NCI-H1105 treated with DMSO at 0.1 percent for 48 hours (cell line): ENCODE data around the gene ATF6B.
A peak's percentile ranks its signal among the peaks of the same experiment; 100 is the strongest.
"Not testable (repeated sequence)": the region's sequence is repeated elsewhere in the genome, so short reads cannot be mapped to it uniquely, and the experiment has no call there.

Experiments
- DNase-seq: peaks from one replicate; lab custom pipeline; 2025; lab: John Stamatoyannopoulos, UW

ATF6B gene

GRCh38 chr6:32107406-32107805 lies 20.6 kb downstream of the ATF6B start:
- no peak for DNase-seq

- DNase-seq: no peak
Observed at GRCh38 chr6:32105433-32105832, 22.6 kb downstream of the ATF6B start.

- DNase-seq: no peak
Observed at GRCh38 chr6:32102255-32102654, 25.8 kb downstream of the ATF6B start.

DNA sequence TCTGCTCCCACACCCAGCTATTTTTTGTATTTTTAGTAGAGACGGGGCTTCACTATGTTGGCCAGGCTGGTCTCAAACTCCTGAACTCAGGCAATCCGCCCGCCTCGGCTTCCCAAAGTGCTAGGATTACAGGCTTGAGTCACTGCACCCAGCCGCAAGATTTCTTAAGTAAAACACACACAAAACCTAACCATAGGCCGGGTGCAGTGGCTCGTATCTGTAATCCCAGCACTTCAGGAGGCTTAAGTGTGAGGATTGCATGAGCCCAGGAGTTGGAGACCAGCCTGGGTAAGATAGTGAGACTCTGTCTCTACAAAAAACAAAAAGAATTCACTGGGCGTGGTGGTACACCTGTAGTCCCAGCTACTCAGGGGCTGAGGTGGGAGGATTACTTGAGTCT lies 27.8 kb downstream of the ATF6B start:
- DNase-seq: not testable (repeated sequence)

- DNase-seq: no peak
Observed at GRCh38 chr6:32097364-32097763, 30.7 kb downstream of the ATF6B start.

DNA sequence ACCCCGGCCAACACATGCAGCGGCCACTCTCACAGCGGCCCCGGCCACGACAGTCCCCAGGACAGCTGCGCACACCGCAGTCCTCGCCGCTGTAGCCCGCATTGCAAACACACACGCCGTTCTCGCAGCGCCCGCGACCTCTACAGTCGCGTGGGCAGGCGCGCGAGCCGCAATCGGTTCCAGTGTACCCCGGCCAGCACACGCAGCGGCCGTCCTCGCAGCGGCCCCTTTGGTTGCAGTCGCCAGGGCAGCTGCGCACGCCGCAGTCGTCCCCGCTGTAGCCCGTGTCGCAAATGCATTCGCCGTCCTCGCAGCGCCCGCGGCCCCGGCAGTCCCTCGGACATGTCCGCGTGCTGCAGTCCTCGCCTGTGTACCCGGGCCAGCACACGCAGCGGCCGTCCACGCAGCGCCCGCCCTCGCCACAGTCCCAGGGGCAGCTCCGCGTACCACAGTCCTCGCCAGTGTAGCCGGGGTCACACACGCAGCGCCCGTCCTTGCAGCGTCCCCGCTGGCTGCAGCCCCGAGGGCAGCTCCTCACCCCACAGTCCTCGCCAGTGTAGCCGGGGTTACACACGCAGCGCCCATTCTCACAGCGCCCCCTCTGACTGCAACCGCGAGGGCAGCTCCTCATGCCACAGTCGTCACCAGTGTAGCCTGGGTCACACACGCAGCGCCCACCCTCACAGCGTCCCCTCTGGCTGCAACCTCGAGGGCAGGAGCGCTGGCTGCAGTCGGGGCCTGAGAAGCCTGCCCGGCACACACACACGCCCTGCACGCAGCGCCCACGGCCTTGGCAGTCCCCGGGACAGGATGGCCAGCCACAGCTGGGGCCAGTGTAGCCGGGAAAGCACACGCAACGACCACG lies 31.4 kb downstream of the ATF6B start:
- peak; percentile 14 for DNase-seq

DNA sequence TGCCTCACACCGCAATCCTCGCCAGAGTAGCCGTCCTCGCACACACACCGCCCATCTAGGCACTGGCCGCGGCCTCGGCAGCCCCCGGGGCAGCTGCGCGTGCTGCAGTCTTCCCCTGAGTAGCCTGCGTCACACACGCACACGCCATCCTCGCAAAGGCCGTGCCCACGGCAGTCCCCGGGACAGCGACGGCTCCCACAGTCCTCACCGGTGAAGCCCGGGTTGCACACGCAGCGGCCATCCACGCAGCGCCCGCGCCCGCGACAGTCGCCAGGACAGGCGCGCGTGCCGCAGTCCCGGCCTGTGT lies 32.0 kb downstream of the ATF6B start:
- DNase-seq: no peak

DNA sequence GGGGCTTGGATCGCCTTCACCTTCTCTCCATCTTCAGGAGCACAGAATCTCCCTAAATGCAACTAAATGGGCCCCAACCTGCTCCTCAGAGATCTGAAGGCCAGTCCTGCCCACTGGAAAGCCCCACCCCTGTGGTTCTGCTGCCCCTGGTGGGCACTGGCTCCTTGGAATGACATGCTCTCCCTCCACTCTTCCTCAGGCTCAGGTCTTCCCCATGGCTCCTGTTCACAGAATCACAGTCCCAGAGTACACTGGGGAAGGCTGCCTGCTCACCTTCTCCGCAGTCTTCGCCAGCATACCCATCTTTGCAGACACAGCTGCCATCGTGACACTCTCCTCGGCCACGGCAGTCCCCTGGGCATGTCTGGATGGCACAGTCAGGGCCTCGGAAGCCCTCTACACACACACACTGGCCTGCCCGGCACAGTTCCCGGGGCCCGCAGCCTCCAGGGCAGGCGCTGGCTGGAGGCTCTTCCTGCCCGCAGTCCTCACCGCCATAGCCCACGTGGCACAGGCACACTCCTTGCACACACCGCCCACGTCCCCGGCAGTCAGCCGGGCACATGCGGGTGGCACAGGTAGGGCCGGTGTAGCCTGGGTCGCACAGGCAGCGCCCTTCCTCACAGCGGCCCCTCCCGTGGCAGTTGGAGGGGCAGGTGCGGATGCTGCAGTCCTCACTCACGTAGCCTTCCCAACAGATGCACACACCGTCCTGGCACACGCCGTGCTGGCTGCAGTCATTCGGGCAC lies 32.5 kb downstream of the ATF6B start:
- peak; percentile 30 for DNase-seq

GRCh38 chr6:32092760-32093497 lies 35.1 kb downstream of the ATF6B start:
- no peak for DNase-seq

GRCh38 chr6:32089082-32089828 lies 38.8 kb downstream of the ATF6B start:
- no peak for DNase-seq

DNA sequence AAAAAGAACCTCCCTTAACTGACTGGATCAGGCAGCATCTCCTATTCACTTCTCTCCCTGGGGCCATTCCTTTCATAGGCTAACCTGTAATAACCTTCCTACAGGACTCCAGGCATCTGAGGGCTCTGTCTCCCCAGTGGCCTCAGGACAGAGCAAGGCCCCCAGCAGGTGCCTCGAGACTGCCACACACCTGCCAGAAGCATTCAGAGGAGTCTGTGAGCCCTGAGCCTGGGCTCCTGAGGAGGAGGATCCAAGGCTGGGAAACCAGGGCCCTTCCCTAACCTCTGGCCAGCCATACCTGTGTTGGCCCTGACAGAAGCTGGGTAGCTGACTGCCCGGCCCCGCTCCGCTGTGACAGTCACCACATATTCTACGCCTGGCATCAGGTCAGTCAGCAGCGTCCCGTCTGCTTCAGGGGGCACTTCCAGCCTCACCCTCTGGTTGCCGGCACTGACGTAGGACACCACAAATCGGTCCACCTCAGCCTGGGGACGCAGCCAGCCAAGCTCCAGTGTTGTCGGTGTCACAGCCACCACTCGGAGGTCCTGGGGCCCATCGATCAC lies 39.5 kb downstream of the ATF6B start:
- DNase-seq: no peak

DNA sequence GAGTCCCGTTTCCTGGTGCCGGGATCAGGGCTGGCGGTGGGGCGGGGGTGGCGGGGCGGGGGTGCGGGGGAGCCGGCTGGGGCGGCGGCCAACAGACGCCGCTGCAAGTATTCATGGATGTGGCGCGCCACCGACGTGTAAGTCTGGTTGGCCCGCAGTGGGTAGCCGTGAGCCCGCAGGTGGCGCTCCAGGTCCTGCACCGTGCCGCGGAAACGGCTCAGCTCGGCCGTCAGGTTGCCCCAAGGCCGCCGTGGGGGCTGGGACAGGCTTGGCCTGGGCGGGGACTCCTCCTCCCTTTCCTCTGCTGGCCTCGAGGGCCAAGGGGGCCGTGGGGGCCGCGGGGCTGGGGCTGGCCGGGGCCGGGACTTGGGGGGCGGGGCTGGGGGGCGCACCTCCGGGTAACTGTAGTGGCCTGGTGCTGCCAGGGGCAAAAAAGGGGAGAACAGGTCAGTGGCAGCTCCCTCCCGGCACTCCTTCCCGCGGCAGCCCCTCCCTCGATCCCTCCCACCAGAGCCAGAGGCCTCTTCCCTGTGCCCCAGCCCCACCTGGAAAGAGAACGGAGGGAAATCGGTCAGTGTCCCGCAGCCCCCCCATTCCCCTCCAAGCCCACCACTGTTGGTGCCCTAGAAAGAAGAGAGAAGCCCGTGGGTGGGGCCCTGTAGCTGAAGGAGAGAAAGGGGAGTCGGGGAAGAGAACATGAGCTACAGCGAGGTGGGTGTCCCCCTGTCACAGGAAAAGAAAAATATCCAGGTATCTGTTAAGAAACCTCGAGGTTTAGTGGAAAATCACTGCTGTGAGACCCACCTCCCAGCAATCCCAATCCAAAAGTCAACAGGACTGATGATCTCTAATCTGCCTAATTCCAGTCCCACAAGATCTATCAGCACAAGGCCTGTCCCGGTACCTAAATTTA lies 40.2 kb downstream of the ATF6B start:
- no peak for DNase-seq

DNA sequence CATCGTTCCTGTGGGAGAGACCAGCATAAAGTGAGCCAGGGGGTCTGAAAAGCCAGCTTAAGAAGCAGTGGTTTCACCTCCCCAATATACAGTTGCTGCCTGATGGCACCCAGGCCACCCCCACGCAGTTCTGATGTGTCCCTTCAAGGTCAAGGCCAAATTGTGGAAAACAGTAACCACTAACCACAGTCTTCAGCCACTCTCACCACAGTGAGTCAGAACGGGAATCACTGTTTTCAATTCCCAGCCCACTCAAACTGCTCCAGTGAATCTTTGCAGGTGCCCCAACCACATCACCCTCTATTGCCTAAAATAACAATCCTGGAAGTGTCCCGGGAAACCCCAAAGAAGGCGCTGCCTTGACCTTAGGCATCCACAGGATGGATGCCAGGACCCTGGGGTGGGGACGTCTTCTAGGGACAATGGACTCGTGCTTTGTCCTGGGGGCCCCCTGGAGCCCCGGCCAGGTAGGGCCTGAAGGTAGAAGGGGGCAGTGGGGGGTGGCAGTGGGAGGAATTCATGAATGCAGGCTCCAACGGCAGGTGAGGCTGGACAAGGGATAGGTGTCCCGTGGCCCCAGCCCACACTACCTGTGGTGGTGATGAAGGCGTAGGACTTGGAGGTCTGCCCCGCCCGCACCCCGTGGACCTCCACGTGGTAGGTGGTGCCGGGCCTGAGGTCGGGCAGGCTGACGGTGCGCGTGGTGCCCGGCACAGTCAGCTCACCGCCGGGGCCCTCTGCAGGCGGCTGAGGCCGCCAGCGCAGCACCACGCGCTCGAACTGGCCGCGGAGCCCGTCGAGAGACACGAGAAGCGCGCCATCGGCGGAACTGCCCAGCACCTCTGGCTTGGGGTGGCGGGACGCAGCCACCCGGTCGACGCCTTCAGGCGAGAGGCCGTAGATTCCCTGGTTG lies 41.1 kb downstream of the ATF6B start:
- DNase-seq: no peak

GRCh38 chr6:32085759-32086459 lies 42.1 kb downstream of the ATF6B start:
- no peak for DNase-seq

DNA sequence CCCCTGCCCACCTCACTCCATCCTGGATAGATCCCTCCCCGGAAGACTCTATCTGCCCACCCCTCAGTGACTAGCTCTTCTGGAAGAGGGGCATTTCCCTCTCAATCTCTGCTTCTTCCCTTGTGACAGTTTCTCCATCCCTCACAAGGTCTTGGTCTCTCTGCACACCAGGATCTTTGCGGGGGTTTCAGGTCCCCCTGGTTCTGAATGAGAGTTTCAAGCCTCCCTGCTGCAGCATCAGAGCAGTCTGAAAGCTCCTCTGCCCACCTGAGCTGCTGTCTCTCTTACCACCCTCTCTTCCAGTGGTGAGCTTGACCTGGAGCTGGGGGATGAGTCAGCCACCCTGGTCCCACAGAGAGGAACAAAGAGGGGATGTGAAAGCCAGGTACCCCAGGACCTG lies 43.3 kb downstream of the ATF6B start:
- no peak for DNase-seq

DNA sequence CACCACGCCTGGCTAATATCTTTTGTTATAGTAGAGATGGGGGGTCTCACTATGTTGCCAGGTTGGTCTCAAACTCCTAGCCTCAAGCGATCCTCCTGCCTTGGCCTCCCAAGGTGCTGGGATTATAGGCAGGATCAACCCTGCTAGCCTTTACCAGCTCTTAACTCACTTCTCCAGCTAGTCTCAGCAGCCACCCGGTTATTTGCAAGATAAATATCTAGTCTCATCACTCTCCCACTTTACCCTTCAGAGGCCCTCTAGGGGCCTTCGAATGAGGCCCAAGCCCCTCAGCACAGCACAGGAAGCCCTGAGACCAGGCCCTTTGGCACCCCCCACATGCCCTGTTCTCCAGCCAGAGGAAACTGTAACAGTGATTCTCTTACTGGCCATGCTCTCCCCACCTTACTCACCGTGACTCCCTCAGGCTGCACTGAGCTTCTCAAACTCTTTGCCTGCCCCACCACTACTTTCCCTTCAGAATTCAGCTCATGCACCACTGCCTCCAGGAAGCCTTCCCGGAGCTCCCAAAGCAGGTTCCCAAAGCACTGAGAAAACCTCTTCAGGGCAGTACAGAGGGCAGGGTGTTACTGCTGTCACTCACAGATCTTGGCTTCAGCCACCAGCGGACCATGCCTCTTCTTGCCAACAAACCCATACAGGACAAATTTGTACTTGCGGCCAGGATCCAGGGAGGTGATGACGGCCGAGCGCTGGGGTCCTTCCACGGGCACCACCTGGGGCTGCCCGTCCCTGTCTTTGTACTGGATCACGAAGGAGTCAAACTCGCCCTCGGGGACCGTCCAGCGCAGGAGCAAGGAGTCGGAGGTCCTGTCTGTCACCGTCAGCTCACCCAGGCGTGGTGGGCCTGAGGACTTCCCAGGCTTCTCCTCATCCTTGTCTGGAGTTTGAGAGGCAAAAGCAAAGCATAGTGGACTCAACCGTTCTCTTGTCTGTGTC lies 44.0 kb downstream of the ATF6B start:
- no peak for DNase-seq

GRCh38 chr6:32082935-32083334 lies 45.1 kb downstream of the ATF6B start:
- DNase-seq: no peak

DNA sequence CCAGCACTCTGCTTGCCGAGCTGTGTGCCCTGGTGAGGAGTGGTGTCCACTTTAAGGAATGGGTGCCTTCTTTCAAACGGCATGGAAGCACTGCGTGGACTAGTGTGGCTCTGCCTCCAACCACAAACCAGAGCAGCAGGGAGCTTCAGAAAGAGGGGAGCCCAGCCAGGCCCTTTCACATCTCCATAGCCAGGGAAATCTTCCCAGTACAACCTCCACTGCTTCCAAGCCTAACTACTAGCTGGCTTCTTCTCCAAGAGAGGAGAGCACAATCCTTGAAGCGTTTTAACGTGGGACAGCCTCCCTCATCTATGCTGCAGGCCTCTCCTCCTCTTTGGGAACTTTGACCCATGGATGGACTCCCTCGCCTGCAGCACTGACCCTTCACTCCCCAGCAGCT lies 45.6 kb downstream of the ATF6B start:
- DNase-seq: no peak
